Right ventricle myocardium superior (tissue), 1 donor: Measurements from ENCODE around the gene RHAG. TPM values are rescaled to one million over a fixed set of nuclear protein-coding genes. Genes with fewer than 3 reads are reported as not detected.
"Not testable (repeated sequence)": the region's sequence is repeated elsewhere in the genome, so short reads cannot be mapped to it uniquely, and the experiment has no call there.

ENCODE experiments used
- ATAC-seq: fragments of 200-7000 bp; cut with Tn5 transposase; one replicate; pipeline ENCODE4 v1.9.1; 2020; ENCODE audit warnings: mild to moderate bottlenecking; ENCODE audit not compliant: poor library complexity
- DNase-seq: peaks from one replicate; pipeline ENCODE4 v3.0.0-alpha.2; 2020
- intact Hi-C: fragments of 100-400 bp; cut with DNase I; formaldehyde crosslinking; loops from one replicate; pipeline ENCODE4 v1.11.2; 2022
- total RNA-seq: library from RNA; stranded (reverse); fragmentation: NEBNext Ultra II Directional; extraction: Animal tissue kit (Norgen Biotek cat#: 25700); gene quantifications from one replicate; pipeline ENCODE4 v1.2.1, GENCODE V29; 2021
- donor health status: DM: no; HTN: yes; CAD: no; lungs with severe emphysema.

The RHAG gene
- total RNA-seq, 1 donor from 2014 or later = 0.62 TPM

GRCh38 chr6:49639177-49639817, 2.7 kb upstream of the RHAG start:
- intact Hi-C loops = no loop called here
- DNase-seq = no peak
- no peak for ATAC-seq

GRCh38 chr6:49637350-49637731, 702 bp upstream of the RHAG start:
- DNase-seq = no peak
- no peak for ATAC-seq
- intact Hi-C loops = no loop called here

- no peak for DNase-seq
Measured at GRCh38 chr6:49635978-49636712, 494 bp downstream of the RHAG start.

GRCh38 chr6:49635480-49635879, 1.2 kb downstream of the RHAG start:
- intact Hi-C loops = no loop called here
- no peak for DNase-seq
- ATAC-seq = no peak

More at GRCh38 chr6:49635978-49636712, 494 bp downstream of the RHAG start:
- intact Hi-C loops = no loop called here
- no peak for ATAC-seq

GRCh38 chr6:49634836-49635218, 1.8 kb downstream of the RHAG start:
- intact Hi-C loops = no loop called here
- ATAC-seq = no peak
- DNase-seq = no peak

- ATAC-seq (no peak), DNase-seq (no peak)
- intact Hi-C loops = no loop called here
Measured at GRCh38 chr6:49634092-49634835, 2.4 kb downstream of the RHAG start.

GRCh38 chr6:49633541-49633940, 3.1 kb downstream of the RHAG start:
- no peak for DNase-seq
- no peak for ATAC-seq
- intact Hi-C loops = no loop called here

- no peak for ATAC-seq
- intact Hi-C loops = no loop called here
Measured at GRCh38 chr6:49632727-49633126, 3.9 kb downstream of the RHAG start.

GRCh38 chr6:49629485-49630088, 7.1 kb downstream of the RHAG start:
- intact Hi-C loops = loop anchor here (10.0 kb wide), 1 partner anchor 215 kb away; no protein-coding TSS in a partner anchor

More at GRCh38 chr6:49632727-49633126, 3.9 kb downstream of the RHAG start:
- no peak for DNase-seq

GRCh38 chr6:49626811-49627210, 9.8 kb downstream of the RHAG start:
- intact Hi-C loops = loop anchor here (10.0 kb wide), 1 partner anchor 218 kb away; no protein-coding TSS in a partner anchor
- DNase-seq (no peak), ATAC-seq (no peak)

More at GRCh38 chr6:49629485-49630088, 7.1 kb downstream of the RHAG start:
- not testable (repeated sequence) for ATAC-seq
- DNase-seq = peak; percentile 26

- no peak for DNase-seq
- intact Hi-C loops = loop anchor here (10.0 kb wide), 1 partner anchor 93 kb away; no protein-coding TSS in a partner anchor
- no peak for ATAC-seq
Measured at GRCh38 chr6:49618257-49618656, 18.4 kb downstream of the RHAG start.

- intact Hi-C loops = loop anchor here (10.0 kb wide), 1 partner anchor 89 kb away; no protein-coding TSS in a partner anchor
- DNase-seq, ATAC-seq: not testable (repeated sequence)
Measured at GRCh38 chr6:49614144-49614543, 22.5 kb downstream of the RHAG start.

GRCh38 chr6:49609285-49609684, 27.4 kb downstream of the RHAG start:
- DNase-seq (no peak), ATAC-seq (no peak)
- intact Hi-C loops = no loop called here

GRCh38 chr6:49608275-49608674, 28.4 kb downstream of the RHAG start:
- DNase-seq, intact Hi-C loops, ATAC-seq: not testable (repeated sequence)

- DNase-seq = no peak
- ATAC-seq = no peak
- intact Hi-C loops = no loop called here
Measured at GRCh38 chr6:49607391-49607982, 29.2 kb downstream of the RHAG start.

GRCh38 chr6:49606721-49607390, 29.8 kb downstream of the RHAG start:
- no peak for DNase-seq
- intact Hi-C loops = no loop called here
- peak; percentile 62 for ATAC-seq

- intact Hi-C loops, DNase-seq, ATAC-seq: not testable (repeated sequence)
Measured at GRCh38 chr6:49604080-49604479, 32.6 kb downstream of the RHAG start.

GRCh38 chr6:49587262-49587661, 49.4 kb downstream of the RHAG start:
- ATAC-seq, DNase-seq, intact Hi-C loops: not testable (repeated sequence)
